Skeletal muscle tissue (tissue), 4 donors: ENCODE results near the gene DIS3L2. TPM values are rescaled to one million over a fixed set of nuclear protein-coding genes. Genes with fewer than 3 reads are reported as not detected.
"Not testable (repeated sequence)": the region's sequence is repeated elsewhere in the genome, so short reads cannot be mapped to it uniquely, and the experiment has no call there.

Source experiments
- H3K27ac ChIP-seq: one replicate; pipeline ENCODE4 v1.7.0; 2013; ENCODE audit warnings: mild to moderate bottlenecking, low read depth, low read length, inconsistent platforms
- H3K27me3 ChIP-seq, 3 donors: one replicate each; pipeline ENCODE4 v1.7.0; 2013; ENCODE audit warnings: low read length in 3 of 3; ENCODE audit not compliant: control insufficient read depth in 3 of 3, insufficient read depth in 3 of 3
- H3K36me3 ChIP-seq, 3 donors: one replicate each; pipeline ENCODE4 v1.7.0; 2013; ENCODE audit warnings: low read length in 3 of 3; ENCODE audit not compliant: control insufficient read depth in 3 of 3, insufficient read depth in 3 of 3
- H3K4me1 ChIP-seq, 3 donors: one replicate each; pipeline ENCODE4 v1.7.0; 2013; ENCODE audit warnings: low read length in 3 of 3, mild to moderate bottlenecking in 3 of 3; ENCODE audit not compliant: control insufficient read depth in 3 of 3, insufficient read depth in 3 of 3
- H3K4me3 ChIP-seq, 3 donors: one replicate each; pipeline ENCODE4 v1.7.0; 2013; ENCODE audit warnings: low read length in 3 of 3
- H3K9ac ChIP-seq, 3 donors: one replicate each; pipeline ENCODE4 v1.7.0; 2013; ENCODE audit warnings: low read length in 3 of 3, mild to moderate bottlenecking in 3 of 3, moderate library complexity in 2 of 3, low read depth in 1 of 3
- H3K9me3 ChIP-seq, 3 donors: one replicate each; pipeline ENCODE4 v1.7.0; 2013; ENCODE audit warnings: low read length in 3 of 3; ENCODE audit not compliant: control insufficient read depth in 3 of 3
- total RNA-seq: library from RNA; depleted of rRNA; stranded (reverse); fragments of >200 nt; gene quantifications from one replicate; pipeline ENCODE4 v1.2.3, GENCODE V29; 2014
- donor health status: Osteomylitis.

DIS3L2 gene
- total RNA-seq, 1 donor from 2014 or later, result 24.0 TPM

GRCh38 chr2:232299927-232300674, 338.6 kb downstream of the DIS3L2 start:
- Histone ChIP-seq H3K36me3 (peaks cover 6 to 17% (median 14%) of the 10 kb centered on the region in 3 donors), H3K27ac (no peak overlapping the region), H3K9me3 (peaks cover 0 to 2% (median 0%) of the 10 kb centered on the region in 3 donors), H3K4me1 (no peaks in the 10 kb centered on the region), H3K9ac (no peak overlapping the region), H3K27me3 (no peaks in the 10 kb centered on the region), H3K4me3 (no peak overlapping the region)

GRCh38 chr2:232300894-232301387, 339.4 kb downstream of the DIS3L2 start:
- Histone ChIP-seq H3K36me3 (peaks cover 7 to 17% (median 13%) of the 10 kb centered on the region in 3 donors), H3K9ac (no peak overlapping the region), H3K27ac (no peak overlapping the region)

GRCh38 chr2:232304236-232304635, 342.7 kb downstream of the DIS3L2 start:
- H3K36me3 ChIP-seq, result peaks cover 7 to 17% (median 11%) of the 10 kb centered on the region in 3 donors
- H3K4me3 ChIP-seq, result no peak overlapping the region
- no peaks in the 10 kb centered on the region for H3K4me1 ChIP-seq
- H3K9ac ChIP-seq, result no peak overlapping the region
- H3K9me3 ChIP-seq, result peaks cover 0 to 2% (median 0%) of the 10 kb centered on the region in 3 donors
- no peaks in the 10 kb centered on the region for H3K27me3 ChIP-seq
- H3K27ac ChIP-seq, result no peak overlapping the region

More at GRCh38 chr2:232300894-232301387, 339.4 kb downstream of the DIS3L2 start:
- Histone ChIP-seq H3K9me3 (peaks cover 0 to 2% (median 0%) of the 10 kb centered on the region in 3 donors), H3K4me3 (no peak overlapping the region), H3K27me3 (no peaks in the 10 kb centered on the region), H3K4me1 (no peaks in the 10 kb centered on the region)

- H3K4me1 ChIP-seq, result peaks cover 0 to 3% (median 0%) of the 10 kb centered on the region in 3 donors
- H3K27me3 ChIP-seq, result no peaks in the 10 kb centered on the region
- H3K36me3 ChIP-seq, result peaks cover 2 to 5% (median 3%) of the 10 kb centered on the region in 3 donors
- H3K4me3 ChIP-seq, result no peak overlapping the region
- no peak overlapping the region for H3K9ac ChIP-seq
- H3K27ac ChIP-seq, result no peak overlapping the region
- peaks cover 0 to 2% (median 0%) of the 10 kb centered on the region in 3 donors for H3K9me3 ChIP-seq
Measured at GRCh38 chr2:232306741-232307305, 345.3 kb downstream of the DIS3L2 start.

GRCh38 chr2:232307854-232308253, 346.3 kb downstream of the DIS3L2 start:
- no peak overlapping the region for H3K4me3 ChIP-seq
- H3K27me3 ChIP-seq, result no peaks in the 10 kb centered on the region
- peaks cover 2 to 5% (median 3%) of the 10 kb centered on the region in 3 donors for H3K36me3 ChIP-seq
- H3K9ac ChIP-seq, result no peak overlapping the region
- H3K9me3 ChIP-seq, result peaks cover 0 to 3% (median 0%) of the 10 kb centered on the region in 3 donors
- peaks cover 0 to 3% (median 0%) of the 10 kb centered on the region in 3 donors for H3K4me1 ChIP-seq
- no peak overlapping the region for H3K27ac ChIP-seq

GRCh38 chr2:232308986-232309385, 347.5 kb downstream of the DIS3L2 start:
- H3K27me3 ChIP-seq, result no peaks in the 10 kb centered on the region
- H3K9me3 ChIP-seq, result peaks cover 0 to 4% (median 0%) of the 10 kb centered on the region in 3 donors
- no peak overlapping the region for H3K4me3 ChIP-seq
- peaks cover 0 to 5% (median 3%) of the 10 kb centered on the region in 3 donors for H3K36me3 ChIP-seq
- H3K9ac ChIP-seq, result no peak overlapping the region
- H3K4me1 ChIP-seq, result peaks cover 0 to 3% (median 0%) of the 10 kb centered on the region in 3 donors
- H3K27ac ChIP-seq, result no peak overlapping the region

- Histone ChIP-seq H3K9ac (no peak overlapping the region), H3K9me3 (peaks cover 0 to 2% (median 0%) of the 10 kb centered on the region in 3 donors), H3K4me1 (peaks cover 0 to 4% (median 0%) of the 10 kb centered on the region in 3 donors), H3K4me3 (no peak overlapping the region), H3K36me3 (peaks cover 0 to 5% (median 3%) of the 10 kb centered on the region in 3 donors), H3K27ac (no peak overlapping the region), H3K27me3 (no peaks in the 10 kb centered on the region)
Measured at GRCh38 chr2:232309592-232309991, 348.1 kb downstream of the DIS3L2 start.

GRCh38 chr2:232310121-232310520, 348.6 kb downstream of the DIS3L2 start:
- H3K36me3 ChIP-seq, result peaks cover 0 to 5% (median 3%) of the 10 kb centered on the region in 3 donors
- peaks cover 4 to 9% (median 4%) of the 10 kb centered on the region in 3 donors for H3K4me1 ChIP-seq
- H3K4me3 ChIP-seq, result no peak overlapping the region
- H3K27me3 ChIP-seq, result no peaks in the 10 kb centered on the region
- H3K9me3 ChIP-seq, result peaks cover 0 to 2% (median 0%) of the 10 kb centered on the region in 3 donors
- no peak overlapping the region for H3K9ac ChIP-seq
- H3K27ac ChIP-seq, result no peak overlapping the region

- Histone ChIP-seq H3K4me1 (peaks cover 9 to 15% (median 10%) of the 10 kb centered on the region in 3 donors), H3K27me3 (no peaks in the 10 kb centered on the region), H3K27ac (no peak overlapping the region), H3K9ac (no peak overlapping the region), H3K9me3 (peaks cover 0 to 2% (median 0%) of the 10 kb centered on the region in 3 donors), H3K4me3 (no peak overlapping the region), H3K36me3 (peaks cover 0 to 5% (median 3%) of the 10 kb centered on the region in 3 donors)
Measured at GRCh38 chr2:232310696-232311095, 349.2 kb downstream of the DIS3L2 start.

GRCh38 chr2:232313645-232314044, 352.1 kb downstream of the DIS3L2 start:
- not testable (repeated sequence) for H3K27me3 ChIP-seq, H3K9me3 ChIP-seq, H3K4me3 ChIP-seq, H3K27ac ChIP-seq, H3K36me3 ChIP-seq, H3K9ac ChIP-seq
- H3K4me1 ChIP-seq, result peaks cover 22 to 31% (median 25%) of the 10 kb centered on the region in 3 donors
